NCI-H1092 (cell line): Measurements from ENCODE around the gene ANAPC15.

ENCODE experiments used
- DNase-seq: peaks from one replicate; lab custom pipeline; 2025; lab: John Stamatoyannopoulos, UW

Gene ANAPC15

GRCh38 chr11:72085621-72086351 lies 26.7 kb downstream of the ANAPC15 start:
- peak; percentile 10 for DNase-seq

- no peak for DNase-seq
These were observed 27.5 kb downstream of the ANAPC15 start for GRCh38 chr11:72084965-72085364.

- no peak for DNase-seq
These were observed 28.4 kb downstream of the ANAPC15 start for GRCh38 chr11:72084076-72084475.

- DNase-seq: no peak
These were observed 29.1 kb downstream of the ANAPC15 start for GRCh38 chr11:72083414-72083813.

GRCh38 chr11:72081821-72082453 lies 30.6 kb downstream of the ANAPC15 start:
- no peak for DNase-seq

GRCh38 chr11:72081184-72081644 lies 31.3 kb downstream of the ANAPC15 start:
- no peak for DNase-seq

GRCh38 chr11:72080326-72081183 lies 31.9 kb downstream of the ANAPC15 start, which contains the start of the genes LRRC51 and NUMA1:
Gene LRRC51 (plus strand): TSS chr11:72080850. CDS start chr11:72089084, 8,234 bp downstream.
Gene NUMA1 (minus strand): TSS chr11:72080542. CDS start chr11:72035943, 44,599 bp downstream.
- DNase-seq: peak; percentile 100

GRCh38 chr11:72079819-72080325 lies 32.6 kb downstream of the ANAPC15 start:
- DNase-seq: no peak

GRCh38 chr11:72078477-72078876 lies 34.0 kb downstream of the ANAPC15 start:
- no peak for DNase-seq

GRCh38 chr11:72075756-72076155 lies 36.7 kb downstream of the ANAPC15 start:
- no peak for DNase-seq

- DNase-seq: no peak
These were observed 37.4 kb downstream of the ANAPC15 start for GRCh38 chr11:72075109-72075508.

GRCh38 chr11:72072348-72072747 lies 40.1 kb downstream of the ANAPC15 start:
- no peak for DNase-seq

GRCh38 chr11:72070491-72070890 lies 42.0 kb downstream of the ANAPC15 start:
- DNase-seq: no peak

GRCh38 chr11:72069787-72070251 lies 42.7 kb downstream of the ANAPC15 start:
- no peak for DNase-seq

GRCh38 chr11:72069200-72069599 lies 43.3 kb downstream of the ANAPC15 start:
- DNase-seq: no peak

GRCh38 chr11:72067676-72068075 lies 44.8 kb downstream of the ANAPC15 start:
- no peak for DNase-seq

GRCh38 chr11:72067266-72067665 lies 45.2 kb downstream of the ANAPC15 start:
- no peak for DNase-seq

GRCh38 chr11:72066855-72067254 lies 45.6 kb downstream of the ANAPC15 start:
- DNase-seq: no peak

GRCh38 chr11:72061739-72062396 lies 50.6 kb downstream of the ANAPC15 start:
- DNase-seq: no peak
